ENCODE results near the gene MEG3. TPM values are rescaled to one million over a fixed set of nuclear protein-coding genes. Genes with fewer than 3 reads are reported as not detected.

MEG3 gene
- total and polyA plus RNA-seq, 2 of the 8 experiments (the other 6 are each of a cell fraction or from before 2014, with no cell fraction given): 0.17 to 1.1 TPM

- TF ChIP-seq E2F6 (IDR thresholded peaks at IDR 0.05) (no peak), CTCF (IDR thresholded peaks at IDR 0.05; ENCODE audit: control extremely low read depth in 1 of 3, insufficient read depth in 1 of 3, low read depth in 1 of 3, low read length in 3 of 3) (no peak), NRF1 (IDR thresholded peaks at IDR 0.05; ENCODE audit: low read depth, low read length) (no peak), POLR2A (IDR thresholded peaks at IDR 0.05; ENCODE audit: control extremely low read depth in 1 of 2, low read depth in 2 of 2, low read length in 2 of 2) (no peak), SAP30 (IDR thresholded peaks at IDR 0.05; ENCODE audit: insufficient read depth, insufficient replicate concordance, low read length) (no peak)
These were observed 9.1 kb downstream of the MEG3 start (continued) for GRCh38 chr14:100834794-100835547.

All from H1 (cell line).